GM12891 (cell line): ENCODE data around the gene PYGM.

ENCODE experiments used
- POLR2A ChIP-seq: IDR thresholded peaks from 2 replicates; pipeline ENCODE4 v1.6.1; 2011; ENCODE audit warnings: low read depth, low read length, control low read depth
- POLR2AphosphoS5 ChIP-seq: IDR thresholded peaks from 2 replicates; pipeline ENCODE4 v1.6.1; 2011; ENCODE audit warnings: low read depth, low read length, control low read depth
- SPI1 ChIP-seq: IDR thresholded peaks from 2 replicates; pipeline ENCODE4 v1.6.1; 2011; ENCODE audit warnings: low read depth, low read length, control low read depth

DNA sequence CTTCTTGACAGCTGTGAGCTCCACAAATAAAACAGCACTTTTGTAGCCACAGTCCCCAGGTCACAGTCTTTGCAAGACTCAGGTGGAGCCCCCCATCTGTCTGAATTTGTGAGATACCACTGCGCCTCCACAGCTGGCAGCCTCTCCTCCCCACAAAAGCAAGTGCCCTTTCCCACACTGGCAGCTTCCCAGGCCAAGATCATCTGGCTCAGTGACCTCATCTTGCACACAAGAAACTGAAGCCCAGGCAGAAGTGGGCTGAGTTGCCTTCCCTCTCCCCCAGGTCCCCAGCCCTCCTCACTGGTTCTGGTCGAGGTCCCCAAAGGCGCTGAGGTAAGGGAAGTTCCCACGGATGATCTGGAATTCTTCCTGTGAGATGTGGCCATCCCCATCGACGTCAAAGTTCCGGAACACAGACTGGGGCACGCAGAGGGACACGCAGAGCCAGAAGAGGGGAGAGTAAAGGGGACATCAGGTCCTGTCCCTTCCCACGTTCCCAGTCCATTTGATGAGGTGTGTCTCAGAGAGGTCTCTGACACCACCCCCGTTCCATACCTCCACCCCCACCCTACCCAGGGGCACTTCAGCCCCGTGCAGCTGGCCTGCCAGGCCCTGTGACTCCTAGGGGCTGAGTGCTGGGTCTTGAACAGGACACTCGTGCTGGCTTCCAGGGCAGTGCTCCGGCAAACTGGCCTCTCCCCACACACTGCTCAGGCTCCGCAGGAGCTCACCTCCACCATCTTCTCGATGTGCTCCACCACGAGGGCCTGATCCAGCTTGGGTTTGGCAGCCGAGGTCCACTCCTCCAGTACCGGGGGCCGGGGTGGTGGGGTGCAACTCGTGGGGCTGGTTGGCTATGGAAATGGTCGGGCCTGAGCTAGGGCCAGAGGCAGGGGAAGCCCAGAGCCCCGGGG is 24.7 kb downstream of the PYGM start:
- TF ChIP-seq SPI1 (no peak), POLR2A (no peak), POLR2AphosphoS5 (no peak)
